Psoas muscle (tissue), 8 donors: ENCODE results near the gene SDK2. TPM values are rescaled to one million over a fixed set of nuclear protein-coding genes. Genes with fewer than 3 reads are reported as not detected.
A peak's percentile ranks its signal among the peaks of the same experiment; 100 is the strongest.

ENCODE experiments used
- ATAC-seq, 4 donors: fragments of 200-7000 bp; cut with Tn5 transposase; one replicate each; pipeline ENCODE4 v1.9.1; 2020; ENCODE audit warnings: moderate library complexity in 3 of 4, mild to moderate bottlenecking in 2 of 4
- DNase-seq, 2 donors: peaks; one replicate each; pipeline ENCODE4 v3.0.0-alpha.2; 2020
- H3K27ac ChIP-seq: fragments of 200-600 bp; one replicate; pipeline ENCODE4 v1.8.0; 2022
- H3K27me3 ChIP-seq, 3 donors: fragments of 200-600 bp in 1 of 3; one replicate each; pipeline versions ENCODE4 v1.6.1 to v1.8.0; 2013 to 2022; ENCODE audit warnings: low read length in 2 of 3, mild to moderate bottlenecking in 2 of 3, moderate library complexity in 1 of 3; ENCODE audit not compliant: insufficient read depth in 3 of 3
- H3K36me3 ChIP-seq, 2 donors: fragments of 200-600 bp in 1 of 2; one replicate each; pipeline versions ENCODE4 v1.6.1 to v1.8.0; 2013 to 2022; ENCODE audit warnings: low read depth in 1 of 2, mild to moderate bottlenecking in 1 of 2, moderate library complexity in 1 of 2; ENCODE audit not compliant: insufficient read depth in 1 of 2
- H3K4me1 ChIP-seq: fragments of 200-600 bp; one replicate; pipeline ENCODE4 v1.8.0; 2022
- H3K4me3 ChIP-seq: fragments of 200-600 bp; one replicate; pipeline ENCODE4 v1.8.0; 2022; ENCODE audit warnings: mild to moderate bottlenecking
- H3K9me3 ChIP-seq: fragments of 200-600 bp; one replicate; pipeline ENCODE4 v1.8.0; 2022
- CTCF ChIP-seq: fragments of 200-600 bp; IDR thresholded peaks from one replicate; pipeline ENCODE4 v1.8.0; 2022; ENCODE audit warnings: antibody characterized with exemption
- WGBS, 3 donors: extraction: QIAGEN DNeasy Blood & Tissue Kit; methylation state at CpG; one replicate each; pipeline versions ENCODE4 v1.1.6 to v1.1.7; 2013; 5-methylcytosine and 5-hydroxymethylcytosine counted together
- intact Hi-C, 2 donors: fragments of 100-400 bp; cut with DNase I; formaldehyde crosslinking; loops; one replicate each; pipeline versions ENCODE4 v1.11.0 to v1.14.2; 2022
- polyA plus RNA-seq, 3 donors: library from polyadenylated mRNA; stranded (reverse); fragments of 200-250 nt; gene quantifications; one replicate each; pipeline ENCODE4 v1.2.3, GENCODE V29; 2013
- total RNA-seq, 4 donors: library from RNA; stranded (reverse); fragmentation: NEBNext Ultra II Directional in 2 of 4; extraction: Animal tissue kit (Norgen Biotek cat#: 25700) in 2 of 4; gene quantifications; one replicate each; pipeline versions ENCODE4 v1.2.1 to v1.2.4, GENCODE V29; 2021 to 2023
- donor health status: healthy with polysubstance abuse.
- donor health status: DM: no; HTN: no; CAD: no; lungs with moderate emphysema.
- donor health status: Bipolar disorder and iron deficiency.
- donor health status: healthy.
- donor health status: DM: yes; HTN: yes; CAD: no.
- donor health status: DM: no; HTN: no; CAD: no.
- donor health status: DM: no; HTN: no; CAD: no.
- donor health status: DM: yes; HTN: yes; CAD: no.

The SDK2 gene
- total and polyA plus RNA-seq, 7 donors = 0.04 to 2.8 (median 0.24) TPM

- intact Hi-C loops = no loop called here
- TF ChIP-seq CTCF = no peak
- H3K27me3 ChIP-seq = no peaks in the 10 kb centered on the region
- DNase-seq (peak in 1 of 2 donors; percentile 47), ATAC-seq (no peak)
- H3K36me3 ChIP-seq = peaks cover 0 to 16% of the 10 kb centered on the region in 2 donors
- H3K4me1 ChIP-seq = peaks cover 15% of the 10 kb centered on the region
- no peaks in the 10 kb centered on the region for H3K9me3 ChIP-seq
- no peak overlapping the region for H3K4me3 ChIP-seq
- WGBS, 3 donors = 57 to 67% (median 59%) methylated on average over 8 of the region's 8 CpGs
- no peak overlapping the region for H3K27ac ChIP-seq
These were observed 357.4 kb downstream of the SDK2 start for GRCh38 chr17:73286863-73287296.

GRCh38 chr17:73285916-73286862 is 358.1 kb downstream of the SDK2 start:
- Histone ChIP-seq H3K4me3 (no peak overlapping the region), H3K9me3 (no peaks in the 10 kb centered on the region), H3K27ac (no peak overlapping the region), H3K27me3 (no peaks in the 10 kb centered on the region), H3K36me3 (peaks cover 0 to 16% of the 10 kb centered on the region in 2 donors), H3K4me1 (peaks cover 8% of the 10 kb centered on the region)
- WGBS, 3 donors = 69 to 79% (median 71%) methylated on average over 51 to 52 of the region's 52 CpGs
- TF ChIP-seq CTCF = no peak
- intact Hi-C loops = no loop called here
- DNase-seq (no peak), ATAC-seq (no peak)

GRCh38 chr17:73285603-73285908 is 358.7 kb downstream of the SDK2 start:
- intact Hi-C loops = no loop called here
- no peak for TF ChIP-seq CTCF
- no peak overlapping the region for H3K27ac ChIP-seq
- ATAC-seq (no peak), DNase-seq (no peak)
- no peak overlapping the region for H3K4me3 ChIP-seq
- H3K9me3 ChIP-seq = no peaks in the 10 kb centered on the region
- H3K4me1 ChIP-seq = peaks cover 3% of the 10 kb centered on the region
- H3K27me3 ChIP-seq = no peaks in the 10 kb centered on the region
- peaks cover 0 to 16% of the 10 kb centered on the region in 2 donors for H3K36me3 ChIP-seq
- 79 to 87% (median 85%) methylated on average over 12 to 15 of the region's 15 CpGs for WGBS, 3 donors

GRCh38 chr17:73284906-73285602 is 359.2 kb downstream of the SDK2 start:
- H3K9me3 ChIP-seq = no peaks in the 10 kb centered on the region
- H3K27ac ChIP-seq = no peak overlapping the region
- H3K36me3 ChIP-seq = peaks cover 0 to 16% of the 10 kb centered on the region in 2 donors
- 66 to 72% (median 69%) methylated on average over 19 to 20 of the region's 20 CpGs for WGBS, 3 donors
- DNase-seq (no peak), ATAC-seq (no peak)
- no peaks in the 10 kb centered on the region for H3K27me3 ChIP-seq
- H3K4me3 ChIP-seq = no peak overlapping the region
- H3K4me1 ChIP-seq = no peaks in the 10 kb centered on the region
- intact Hi-C loops = no loop called here
- no peak for TF ChIP-seq CTCF
